Fibroblast of the aortic adventitia (primary cell): ENCODE data around the gene CXCL16. TPM values are rescaled to one million over a fixed set of nuclear protein-coding genes. Genes with fewer than 3 reads are reported as not detected.

Source experiments
- DNase-seq: peaks from one replicate; pipeline ENCODE4 v3.0.0-alpha.2; 2010; ENCODE audit warnings: low read depth
- H3K4me3 ChIP-seq: 2 replicates; pipeline ENCODE4 v1.5.1; 2011; ENCODE audit warnings: low read depth, mild to moderate bottlenecking, control low read depth, low read length, moderate library complexity
- total RNA-seq: library from RNA; depleted of rRNA; stranded (reverse); fragments of >200 nt; gene quantifications from 2 replicates; pipeline ENCODE4 v1.2.3, GENCODE V29; 2012; ENCODE audit warnings: low replicate concordance
- TF ChIP-seq, protein P1 (sequence below): IDR thresholded peaks from 2 replicates; pipeline ENCODE4 v1.5.1; 2011; ENCODE audit warnings: mild to moderate bottlenecking, low read length, control low read depth, inconsistent platforms; ENCODE audit not compliant: insufficient read depth

CXCL16 gene
- total RNA-seq, 1 donor, result 2.6 TPM

DNA sequence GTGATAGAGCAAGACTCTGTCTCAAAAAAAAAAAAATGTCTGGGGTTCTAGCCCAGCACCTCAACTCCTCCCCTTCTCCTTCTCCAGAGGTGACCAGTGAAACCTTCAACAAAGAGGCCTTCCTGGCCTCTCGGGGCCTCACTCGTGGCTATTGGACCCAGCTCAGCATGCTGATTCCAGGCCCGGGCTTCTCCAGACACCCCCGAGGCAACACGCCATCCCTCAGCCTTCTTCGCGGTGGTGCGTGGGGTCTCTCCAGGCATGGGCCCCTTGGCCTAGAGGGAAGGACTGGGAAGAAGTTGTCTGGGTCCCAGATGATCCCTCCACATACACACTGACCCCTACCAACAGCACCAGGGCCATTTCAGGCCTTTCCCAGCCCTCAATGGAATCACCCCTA is 3.5 kb upstream of the CXCL16 start:
- no peak for DNase-seq
- TF ChIP-seq, protein P1, sequence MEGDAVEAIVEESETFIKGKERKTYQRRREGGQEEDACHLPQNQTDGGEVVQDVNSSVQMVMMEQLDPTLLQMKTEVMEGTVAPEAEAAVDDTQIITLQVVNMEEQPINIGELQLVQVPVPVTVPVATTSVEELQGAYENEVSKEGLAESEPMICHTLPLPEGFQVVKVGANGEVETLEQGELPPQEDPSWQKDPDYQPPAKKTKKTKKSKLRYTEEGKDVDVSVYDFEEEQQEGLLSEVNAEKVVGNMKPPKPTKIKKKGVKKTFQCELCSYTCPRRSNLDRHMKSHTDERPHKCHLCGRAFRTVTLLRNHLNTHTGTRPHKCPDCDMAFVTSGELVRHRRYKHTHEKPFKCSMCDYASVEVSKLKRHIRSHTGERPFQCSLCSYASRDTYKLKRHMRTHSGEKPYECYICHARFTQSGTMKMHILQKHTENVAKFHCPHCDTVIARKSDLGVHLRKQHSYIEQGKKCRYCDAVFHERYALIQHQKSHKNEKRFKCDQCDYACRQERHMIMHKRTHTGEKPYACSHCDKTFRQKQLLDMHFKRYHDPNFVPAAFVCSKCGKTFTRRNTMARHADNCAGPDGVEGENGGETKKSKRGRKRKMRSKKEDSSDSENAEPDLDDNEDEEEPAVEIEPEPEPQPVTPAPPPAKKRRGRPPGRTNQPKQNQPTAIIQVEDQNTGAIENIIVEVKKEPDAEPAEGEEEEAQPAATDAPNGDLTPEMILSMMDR, result no peak
- no peak overlapping the region for H3K4me3 ChIP-seq

DNA sequence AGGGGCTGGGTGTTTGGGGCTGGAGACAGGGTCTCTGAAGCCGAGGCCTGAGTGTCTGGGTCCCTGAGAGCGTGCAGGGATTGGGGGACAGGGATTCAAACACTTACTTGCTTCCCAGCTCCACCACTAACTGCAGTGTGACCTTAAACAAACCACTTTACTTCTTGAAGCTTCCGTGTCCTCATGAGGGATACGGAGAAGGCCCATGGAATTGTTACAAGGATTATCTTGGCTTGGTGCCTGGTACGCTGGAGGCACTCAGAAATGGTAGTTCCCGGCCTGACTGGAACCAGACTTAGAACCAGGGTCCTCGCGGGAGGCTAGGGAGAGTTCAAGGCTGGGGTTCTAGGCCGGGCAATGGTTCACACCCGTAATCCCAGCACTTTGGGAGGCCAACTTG is 2.9 kb upstream of the CXCL16 start:
- TF ChIP-seq, protein P1, result no peak
- no peak overlapping the region for H3K4me3 ChIP-seq
- peak; percentile 12 for DNase-seq

DNA sequence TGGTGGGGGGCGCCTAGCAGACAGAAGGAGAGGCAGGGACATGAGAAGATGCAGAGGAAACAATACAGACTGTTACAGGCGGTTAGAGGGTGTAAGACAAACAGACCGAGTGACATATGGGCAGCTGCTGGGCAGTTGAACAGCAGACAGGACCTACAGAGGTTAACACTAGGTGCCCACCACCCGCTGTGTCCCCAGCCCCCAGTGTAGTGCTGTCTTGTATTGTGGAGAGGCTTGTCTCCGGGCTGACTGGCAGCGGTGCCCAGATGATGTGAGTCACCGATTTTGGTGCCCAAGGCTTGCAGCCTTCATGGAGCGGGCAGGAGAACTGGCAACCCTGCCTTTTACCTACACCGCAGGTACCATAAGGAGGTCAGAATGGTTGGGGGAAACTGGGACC is 2.4 kb upstream of the CXCL16 start:
- TF ChIP-seq, protein P1, result no peak
- no peak overlapping the region for H3K4me3 ChIP-seq
- no peak for DNase-seq

DNA sequence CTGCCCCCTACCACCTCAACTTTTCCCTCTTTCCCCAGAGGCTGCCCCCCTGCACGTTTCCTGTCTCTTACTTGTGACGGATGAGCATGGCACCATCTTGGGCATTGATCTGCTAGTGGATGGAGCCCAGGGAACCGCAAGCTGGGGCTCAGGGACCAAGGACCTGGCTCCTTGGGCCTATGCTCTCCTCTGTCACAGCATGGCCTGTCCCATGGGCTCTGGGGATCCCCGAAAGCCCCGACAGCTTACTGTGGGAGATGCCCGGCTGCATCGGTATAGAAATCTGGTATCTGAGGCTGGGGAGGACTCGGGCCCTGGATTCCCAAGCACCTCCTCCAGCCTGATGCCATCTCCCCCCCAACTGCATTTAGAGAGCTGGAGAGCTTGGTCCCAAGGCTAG is 1.8 kb upstream of the CXCL16 start:
- TF ChIP-seq, protein P1, result no peak
- H3K4me3 ChIP-seq, result no peak overlapping the region
- DNase-seq, result no peak

DNA sequence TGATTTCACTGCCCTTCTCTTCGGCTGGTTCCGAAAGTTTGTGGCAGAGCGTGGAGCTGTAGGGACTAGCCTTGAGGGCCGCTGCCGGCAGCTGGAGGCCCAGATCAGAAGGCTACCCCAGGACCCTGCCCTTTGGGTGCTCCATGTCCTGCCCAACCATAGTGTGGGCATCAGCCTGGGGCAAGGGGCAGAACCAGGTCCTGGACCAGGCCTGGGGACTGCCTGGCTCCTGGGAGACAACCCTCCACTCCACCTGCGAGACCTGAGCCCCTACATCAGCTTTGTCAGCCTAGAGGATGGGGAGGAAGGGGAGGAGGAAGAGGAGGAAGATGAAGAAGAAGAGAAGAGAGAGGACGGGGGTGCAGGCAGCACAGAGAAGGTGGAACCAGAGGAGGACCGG is 856 bp upstream of the CXCL16 start:
- TF ChIP-seq, protein P1, result no peak
- DNase-seq, result no peak
- no peak overlapping the region for H3K4me3 ChIP-seq

DNA sequence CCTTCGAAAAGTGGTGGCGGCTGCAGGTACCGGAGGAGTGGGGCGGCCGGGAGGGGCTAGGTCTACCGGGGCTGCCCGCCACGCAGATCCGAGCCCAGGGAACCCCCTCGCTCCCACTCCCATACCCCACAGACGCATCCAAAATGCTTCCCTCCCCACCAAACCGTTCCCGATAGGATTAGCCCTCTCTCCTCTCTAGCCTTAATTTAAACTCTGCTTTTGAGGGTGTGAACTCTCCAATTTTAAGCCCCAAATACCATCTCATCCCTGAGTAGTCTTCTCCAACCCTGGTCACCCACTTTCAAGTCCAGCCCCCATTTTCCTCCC is 260 bp upstream of the CXCL16 start:
- DNase-seq, result no peak
- TF ChIP-seq, protein P1, result no peak
- peak overlapping the region; percentile 74 for H3K4me3 ChIP-seq
